CD4-positive, alpha-beta T cell treated with Interleukin-1 beta for 1 hour (primary cell): ENCODE measurements around the gene CNGA1.
"Not testable (repeated sequence)": the region's sequence is repeated elsewhere in the genome, so short reads cannot be mapped to it uniquely, and the experiment has no call there.

Source experiments
- DNase-seq, 2 donors: peaks; one replicate each; pipeline ENCODE4 v3.0.0-alpha.2; 2020 to 2022

Gene CNGA1

GRCh38 chr4:47954245-47954644 is 62.2 kb downstream of the CNGA1 start:
- no peak for DNase-seq

- no peak for DNase-seq
Measured at GRCh38 chr4:47945930-47946726, 70.4 kb downstream of the CNGA1 start.

- no peak for DNase-seq
Measured at GRCh38 chr4:47942081-47942819, 74.2 kb downstream of the CNGA1 start.

GRCh38 chr4:47939456-47939855 is 77.0 kb downstream of the CNGA1 start:
- no peak for DNase-seq

GRCh38 chr4:47936336-47936735 is 80.1 kb downstream of the CNGA1 start:
- DNase-seq: no peak

- DNase-seq: peak in 1 of 2 donors; percentile 56
Measured at GRCh38 chr4:47933840-47934239, 82.6 kb downstream of the CNGA1 start.

GRCh38 chr4:47930971-47931804 is 85.3 kb downstream of the CNGA1 start:
- no peak for DNase-seq

GRCh38 chr4:47929682-47930201 is 86.7 kb downstream of the CNGA1 start:
- DNase-seq: no peak

GRCh38 chr4:47926667-47927258 is 89.7 kb downstream of the CNGA1 start:
- DNase-seq: peak; percentile 49 to 51

- DNase-seq: peak in 1 of 2 donors; percentile 43
Measured at GRCh38 chr4:47923261-47923608, 93.2 kb downstream of the CNGA1 start.

- not testable (repeated sequence) for DNase-seq
Measured at GRCh38 chr4:47922436-47923260, 93.8 kb downstream of the CNGA1 start.

GRCh38 chr4:47917163-47917562 is 99.3 kb downstream of the CNGA1 start:
- DNase-seq: not testable (repeated sequence)

- no peak for DNase-seq
Measured at GRCh38 chr4:47915378-47915777, 101.1 kb downstream of the CNGA1 start.

GRCh38 chr4:47914926-47915237 is 101.6 kb downstream of the CNGA1 start:
- no peak for DNase-seq

- peak; percentile 96 for DNase-seq
Measured at GRCh38 chr4:47914220-47914925, 102.1 kb downstream of the CNGA1 start, which contains the start of gene NFXL1. Gene NFXL1, minus strand, starts transcription at chr4:47914583. Its CDS starts 380 bp downstream, at chr4:47914203.

- peak; percentile 8 to 22 for DNase-seq
Measured at GRCh38 chr4:47913861-47914219, 102.6 kb downstream of the CNGA1 start.

GRCh38 chr4:47913330-47913729 is 103.2 kb downstream of the CNGA1 start:
- DNase-seq: no peak

- DNase-seq: no peak
Measured at GRCh38 chr4:47907089-47907646, 109.3 kb downstream of the CNGA1 start.

GRCh38 chr4:47899639-47900038 is 116.8 kb downstream of the CNGA1 start:
- DNase-seq: no peak

- no peak for DNase-seq
Measured at GRCh38 chr4:47891928-47892327, 124.6 kb downstream of the CNGA1 start.
